ENCODE measurements around the gene BTBD19. TPM values are rescaled to one million over a fixed set of nuclear protein-coding genes. Genes with fewer than 3 reads are reported as not detected.

BTBD19 gene
- total and polyA plus RNA-seq, 9 of the 15 experiments (the other 6 are each of a cell fraction or from before 2014, with no cell fraction given): 0.22 to 2.0 (median 0.95) TPM

DNA sequence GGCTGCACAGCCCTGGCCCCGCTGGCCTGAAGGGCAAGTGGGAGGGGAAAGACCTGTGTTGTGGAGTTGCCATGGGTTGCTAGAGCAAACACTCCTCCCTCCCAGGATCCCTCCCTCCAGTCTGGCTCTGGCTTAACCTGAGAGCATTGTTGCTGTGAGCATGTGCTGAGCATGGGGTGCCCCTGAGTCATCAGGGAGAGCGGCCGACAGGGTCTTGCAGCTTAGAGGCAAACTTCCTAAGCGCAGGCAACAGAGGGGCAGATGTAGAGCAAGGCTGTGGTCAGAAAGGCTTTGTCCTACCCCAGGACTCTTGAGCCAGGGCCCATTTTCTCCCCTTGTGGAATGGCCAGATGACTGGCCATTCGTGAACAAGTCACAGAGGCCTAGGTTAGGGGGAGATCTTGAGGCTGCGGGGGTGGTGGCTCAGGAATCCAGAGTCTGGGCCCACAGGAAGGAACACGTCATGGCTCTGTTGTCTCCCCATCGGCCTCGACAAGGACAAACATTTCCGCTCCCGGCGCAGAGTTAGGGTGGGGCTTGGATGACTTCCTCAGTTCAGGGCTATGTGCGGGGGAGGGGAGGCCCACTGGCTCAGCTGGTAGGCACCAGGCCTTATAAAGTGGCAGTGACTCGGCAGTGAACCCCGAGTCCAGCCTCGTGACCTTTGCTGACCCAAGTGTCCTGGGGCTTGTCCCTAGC, 810 bp upstream of the BTBD19 start:
- ChIA-PET CTCF (ENCODE audit: low intra/inter-chr PET ratio) (no interaction called here), POLR2A (interaction anchor here (0.6 to 16.9 kb wide), 22 partner anchors 7 to 1112 kb away, joined by 3 to 594 read pairs (median 4); partner anchors contain the start of genes BEST4, HECTD3, PLK3 and RNU5D-1)
- peaks cover 43% of the 10 kb centered on the region; the same call in 2 of the 3 replicates for H3K36me3 ChIP-seq (ENCODE audit: control insufficient read depth, insufficient read depth, low read length)
- H4K20me1 ChIP-seq (replicated peaks; ENCODE audit: control insufficient read depth, insufficient read depth, low read length): no peaks in the 10 kb centered on the region
- peaks cover 6% of the 10 kb centered on the region for H3K9me1 ChIP-seq (ENCODE audit: control insufficient read depth, insufficient read depth, low read length)
- BruUV-seq (replicated peaks): no TSS peak
- H3K9ac ChIP-seq (ENCODE audit: insufficient read depth in 1 of 2, low read depth in 2 of 2, low read length in 2 of 2): peak overlapping the region; percentile 86 to 92
- H2AFZ ChIP-seq (ENCODE audit: low read depth, low read length): peak overlapping the region; percentile 96
- peak; percentile 84 for ATAC-seq
- intact Hi-C loops (cut with micrococcal nuclease) (loop anchor here (1.0 to 10.0 kb wide), 3 partner anchors 12 to 205 kb away; partner anchors contain the start of gene UROD), in situ Hi-C loops (cut with MboI) (loop anchor here (10.0 kb wide), 1 partner anchor 687 kb away; the partner anchor contains the start of gene TESK2)
- no peaks in the 10 kb centered on the region for H3K27me3 ChIP-seq (ENCODE audit: control insufficient read depth in 2 of 2, insufficient read depth in 2 of 2, low read length in 2 of 2)
- H3K9me3 ChIP-seq (replicated peaks; ENCODE audit: control insufficient read depth, insufficient read depth, low read depth, low read length): no peaks in the 10 kb centered on the region
- H3K79me2 ChIP-seq (ENCODE audit: control insufficient read depth, insufficient read depth, low read length): peaks cover 16% of the 10 kb centered on the region; the same call in 1 of the 3 replicates
- peak overlapping the region; percentile 30; the same call in 1 of the 2 replicates for H3K4me3 ChIP-seq
- peak overlapping the region; percentile 80 for H3K4me2 ChIP-seq (ENCODE audit: insufficient read depth, low read length)
- peak; percentile 86 to 99 (median 90) for DNase-seq (ENCODE audit: extremely low read depth in 1 of 4, low spot score in 3 of 4)
- peak overlapping the region; percentile 100 for H3K27ac ChIP-seq (ENCODE audit: extremely low read depth, low read depth, low read length)
- H3K4me1 ChIP-seq (replicated peaks in 1 of 2; ENCODE audit: control insufficient read depth in 2 of 2, insufficient read depth in 2 of 2, low read length in 2 of 2): peaks cover 59 to 72% of the 10 kb centered on the region in 2 experiments
- WGBS (ENCODE audit: insufficient coverage, low coverage, missing lambda C conversion rate): 1% methylated on average over 16 of the region's 16 CpGs
- peak; percentile 100 for FAIRE-seq
- no peak for TF ChIP-seq NELFE (IDR thresholded peaks at IDR 0.05; ENCODE audit: insufficient read depth, insufficient read length)
- TF ChIP-seq NEUROD1 (IDR thresholded peaks at IDR 0.05; ENCODE audit: borderline replicate concordance, low read depth, low read length, partially characterized antibody): peak; percentile 91
- TF ChIP-seq, protein P1, sequence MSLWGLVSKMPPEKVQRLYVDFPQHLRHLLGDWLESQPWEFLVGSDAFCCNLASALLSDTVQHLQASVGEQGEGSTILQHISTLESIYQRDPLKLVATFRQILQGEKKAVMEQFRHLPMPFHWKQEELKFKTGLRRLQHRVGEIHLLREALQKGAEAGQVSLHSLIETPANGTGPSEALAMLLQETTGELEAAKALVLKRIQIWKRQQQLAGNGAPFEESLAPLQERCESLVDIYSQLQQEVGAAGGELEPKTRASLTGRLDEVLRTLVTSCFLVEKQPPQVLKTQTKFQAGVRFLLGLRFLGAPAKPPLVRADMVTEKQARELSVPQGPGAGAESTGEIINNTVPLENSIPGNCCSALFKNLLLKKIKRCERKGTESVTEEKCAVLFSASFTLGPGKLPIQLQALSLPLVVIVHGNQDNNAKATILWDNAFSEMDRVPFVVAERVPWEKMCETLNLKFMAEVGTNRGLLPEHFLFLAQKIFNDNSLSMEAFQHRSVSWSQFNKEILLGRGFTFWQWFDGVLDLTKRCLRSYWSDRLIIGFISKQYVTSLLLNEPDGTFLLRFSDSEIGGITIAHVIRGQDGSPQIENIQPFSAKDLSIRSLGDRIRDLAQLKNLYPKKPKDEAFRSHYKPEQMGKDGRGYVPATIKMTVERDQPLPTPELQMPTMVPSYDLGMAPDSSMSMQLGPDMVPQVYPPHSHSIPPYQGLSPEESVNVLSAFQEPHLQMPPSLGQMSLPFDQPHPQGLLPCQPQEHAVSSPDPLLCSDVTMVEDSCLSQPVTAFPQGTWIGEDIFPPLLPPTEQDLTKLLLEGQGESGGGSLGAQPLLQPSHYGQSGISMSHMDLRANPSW (CRISPR knock-in tag; IDR thresholded peaks at IDR 0.05): peak; percentile 33; the same call in 1 of the 2 replicates
- TF ChIP-seq, protein P2, sequence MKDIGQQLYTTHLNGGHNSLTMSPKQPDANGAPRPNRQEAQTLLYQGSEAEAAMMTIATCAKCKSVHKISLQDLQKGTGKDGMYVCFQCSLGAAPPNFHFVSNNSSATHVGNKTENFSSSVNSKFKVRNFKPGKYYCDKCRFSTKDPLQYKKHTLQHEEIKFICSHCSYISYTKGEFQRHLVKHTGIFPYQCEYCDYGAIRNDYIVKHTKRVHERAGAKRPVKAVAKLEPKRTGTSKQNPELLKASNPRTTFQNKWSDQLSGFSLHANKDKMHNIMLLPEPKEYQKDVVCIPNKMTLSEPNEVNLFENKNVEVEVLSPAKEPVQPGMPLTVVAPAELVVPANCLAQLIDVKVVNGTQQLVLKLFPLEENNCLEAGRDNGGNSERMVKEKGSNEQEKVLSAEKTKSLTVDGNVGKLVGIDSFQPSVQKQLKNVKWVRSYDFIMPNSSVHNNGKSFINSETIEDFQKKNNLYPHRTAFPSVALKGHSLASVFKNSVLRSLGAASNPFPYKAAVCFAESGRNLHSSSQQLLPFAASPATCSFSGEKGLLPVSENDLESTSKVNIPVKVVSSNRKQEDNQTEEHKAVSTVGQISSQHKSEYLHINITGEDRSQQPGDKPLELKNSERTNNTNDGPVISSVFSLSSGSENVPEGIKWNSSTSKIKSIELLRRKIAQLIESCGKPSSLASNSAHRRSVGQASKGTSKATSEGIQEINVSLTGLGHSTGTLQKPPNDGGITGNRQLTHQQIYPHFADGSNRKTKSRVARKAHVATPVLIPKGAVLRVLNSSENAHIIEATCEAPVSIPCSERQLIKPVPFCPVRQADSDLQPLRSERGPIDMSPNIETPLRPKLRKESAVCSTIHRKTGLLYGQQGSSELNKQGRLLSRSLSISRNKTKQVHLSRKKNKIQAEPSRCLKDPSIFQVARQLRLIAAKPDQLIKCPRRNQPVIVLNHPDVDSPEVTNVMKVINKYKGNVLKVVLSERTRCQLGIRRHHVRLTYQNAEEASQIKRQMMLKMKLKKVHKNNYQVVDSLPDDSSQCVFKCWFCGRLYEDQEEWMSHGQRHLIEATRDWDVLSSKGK (CRISPR knock-in tag; IDR thresholded peaks at IDR 0.05): no peak
- TF ChIP-seq POLR3A (IDR thresholded peaks at IDR 0.05; ENCODE audit: borderline replicate concordance, extremely low read depth, insufficient read depth, insufficient read length): no peak
- TF ChIP-seq, protein P3, sequence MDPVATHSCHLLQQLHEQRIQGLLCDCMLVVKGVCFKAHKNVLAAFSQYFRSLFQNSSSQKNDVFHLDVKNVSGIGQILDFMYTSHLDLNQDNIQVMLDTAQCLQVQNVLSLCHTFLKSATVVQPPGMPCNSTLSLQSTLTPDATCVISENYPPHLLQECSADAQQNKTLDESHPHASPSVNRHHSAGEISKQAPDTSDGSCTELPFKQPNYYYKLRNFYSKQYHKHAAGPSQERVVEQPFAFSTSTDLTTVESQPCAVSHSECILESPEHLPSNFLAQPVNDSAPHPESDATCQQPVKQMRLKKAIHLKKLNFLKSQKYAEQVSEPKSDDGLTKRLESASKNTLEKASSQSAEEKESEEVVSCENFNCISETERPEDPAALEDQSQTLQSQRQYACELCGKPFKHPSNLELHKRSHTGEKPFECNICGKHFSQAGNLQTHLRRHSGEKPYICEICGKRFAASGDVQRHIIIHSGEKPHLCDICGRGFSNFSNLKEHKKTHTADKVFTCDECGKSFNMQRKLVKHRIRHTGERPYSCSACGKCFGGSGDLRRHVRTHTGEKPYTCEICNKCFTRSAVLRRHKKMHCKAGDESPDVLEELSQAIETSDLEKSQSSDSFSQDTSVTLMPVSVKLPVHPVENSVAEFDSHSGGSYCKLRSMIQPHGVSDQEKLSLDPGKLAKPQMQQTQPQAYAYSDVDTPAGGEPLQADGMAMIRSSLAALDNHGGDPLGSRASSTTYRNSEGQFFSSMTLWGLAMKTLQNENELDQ (CRISPR knock-in tag; IDR thresholded peaks at IDR 0.05; ENCODE audit: borderline replicate concordance): no peak
- TF ChIP-seq, protein P4, sequence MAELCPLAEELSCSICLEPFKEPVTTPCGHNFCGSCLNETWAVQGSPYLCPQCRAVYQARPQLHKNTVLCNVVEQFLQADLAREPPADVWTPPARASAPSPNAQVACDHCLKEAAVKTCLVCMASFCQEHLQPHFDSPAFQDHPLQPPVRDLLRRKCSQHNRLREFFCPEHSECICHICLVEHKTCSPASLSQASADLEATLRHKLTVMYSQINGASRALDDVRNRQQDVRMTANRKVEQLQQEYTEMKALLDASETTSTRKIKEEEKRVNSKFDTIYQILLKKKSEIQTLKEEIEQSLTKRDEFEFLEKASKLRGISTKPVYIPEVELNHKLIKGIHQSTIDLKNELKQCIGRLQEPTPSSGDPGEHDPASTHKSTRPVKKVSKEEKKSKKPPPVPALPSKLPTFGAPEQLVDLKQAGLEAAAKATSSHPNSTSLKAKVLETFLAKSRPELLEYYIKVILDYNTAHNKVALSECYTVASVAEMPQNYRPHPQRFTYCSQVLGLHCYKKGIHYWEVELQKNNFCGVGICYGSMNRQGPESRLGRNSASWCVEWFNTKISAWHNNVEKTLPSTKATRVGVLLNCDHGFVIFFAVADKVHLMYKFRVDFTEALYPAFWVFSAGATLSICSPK (IDR thresholded peaks at IDR 0.05; ENCODE audit: borderline replicate concordance): no peak
- no peak for TF ChIP-seq ZNF133 (CRISPR knock-in tag; IDR thresholded peaks at IDR 0.05)
- TF ChIP-seq POLR2AphosphoS2 (IDR thresholded peaks at IDR 0.05; ENCODE audit: low read length): peak; percentile 39; the same call in 1 of the 2 replicates

All from K562 (cell line).